Measurements from ENCODE around the gene CADPS.

The CADPS gene

GRCh38 chr3:62678841-62679240 lies 196.4 kb downstream of the CADPS start:
- no peak for DNase-seq

GRCh38 chr3:62677926-62678325 lies 197.3 kb downstream of the CADPS start:
- DNase-seq: no peak

- DNase-seq: no peak
Measured at GRCh38 chr3:62676689-62677271, 198.4 kb downstream of the CADPS start.

- DNase-seq: no peak
Measured at GRCh38 chr3:62675492-62675891, 199.7 kb downstream of the CADPS start.

- no peak for DNase-seq
Measured at GRCh38 chr3:62672988-62673313, 202.3 kb downstream of the CADPS start.

- DNase-seq: no peak
Measured at GRCh38 chr3:62672270-62672987, 202.8 kb downstream of the CADPS start.

GRCh38 chr3:62670351-62670750 lies 204.9 kb downstream of the CADPS start:
- no peak for DNase-seq

GRCh38 chr3:62669161-62669560 lies 206.1 kb downstream of the CADPS start:
- DNase-seq: no peak

- DNase-seq: no peak
Measured at GRCh38 chr3:62667714-62668113, 207.5 kb downstream of the CADPS start.

- DNase-seq: no peak
Measured at GRCh38 chr3:62665627-62666437, 209.4 kb downstream of the CADPS start.

- DNase-seq: peak; percentile 25
Measured at GRCh38 chr3:62662677-62663076, 212.5 kb downstream of the CADPS start.

GRCh38 chr3:62659660-62660059 lies 215.6 kb downstream of the CADPS start:
- DNase-seq: no peak

- DNase-seq: no peak
Measured at GRCh38 chr3:62655691-62656063, 219.5 kb downstream of the CADPS start.

GRCh38 chr3:62655056-62655690 lies 220.0 kb downstream of the CADPS start:
- no peak for DNase-seq

GRCh38 chr3:62653796-62654195 lies 221.4 kb downstream of the CADPS start:
- no peak for DNase-seq

- DNase-seq: no peak
Measured at GRCh38 chr3:62647711-62648110, 227.5 kb downstream of the CADPS start.

GRCh38 chr3:62644493-62644892 lies 230.7 kb downstream of the CADPS start:
- DNase-seq: no peak

- DNase-seq: no peak
Measured at GRCh38 chr3:62638316-62638715, 236.9 kb downstream of the CADPS start.

- DNase-seq: no peak
Measured at GRCh38 chr3:62636235-62636826, 238.9 kb downstream of the CADPS start.

GRCh38 chr3:62632510-62633294 lies 242.5 kb downstream of the CADPS start:
- no peak for DNase-seq

- DNase-seq: no peak
Measured at GRCh38 chr3:62631488-62631887, 243.7 kb downstream of the CADPS start.

- no peak for DNase-seq
Measured at GRCh38 chr3:62630664-62631063, 244.6 kb downstream of the CADPS start.

All from NCI-H524 treated with DMSO at 0.1 percent for 48 hours (cell line).